GM15510 (cell line): ENCODE measurements around the gene NKX1-1.

Source experiments
- POLR2A ChIP-seq: IDR thresholded peaks from 3 replicates; pipeline ENCODE4 v1.6.1; 2011; ENCODE audit warnings: borderline replicate concordance; ENCODE audit not compliant: insufficient read length; ENCODE audit errors: extremely low read depth

Gene NKX1-1

DNA sequence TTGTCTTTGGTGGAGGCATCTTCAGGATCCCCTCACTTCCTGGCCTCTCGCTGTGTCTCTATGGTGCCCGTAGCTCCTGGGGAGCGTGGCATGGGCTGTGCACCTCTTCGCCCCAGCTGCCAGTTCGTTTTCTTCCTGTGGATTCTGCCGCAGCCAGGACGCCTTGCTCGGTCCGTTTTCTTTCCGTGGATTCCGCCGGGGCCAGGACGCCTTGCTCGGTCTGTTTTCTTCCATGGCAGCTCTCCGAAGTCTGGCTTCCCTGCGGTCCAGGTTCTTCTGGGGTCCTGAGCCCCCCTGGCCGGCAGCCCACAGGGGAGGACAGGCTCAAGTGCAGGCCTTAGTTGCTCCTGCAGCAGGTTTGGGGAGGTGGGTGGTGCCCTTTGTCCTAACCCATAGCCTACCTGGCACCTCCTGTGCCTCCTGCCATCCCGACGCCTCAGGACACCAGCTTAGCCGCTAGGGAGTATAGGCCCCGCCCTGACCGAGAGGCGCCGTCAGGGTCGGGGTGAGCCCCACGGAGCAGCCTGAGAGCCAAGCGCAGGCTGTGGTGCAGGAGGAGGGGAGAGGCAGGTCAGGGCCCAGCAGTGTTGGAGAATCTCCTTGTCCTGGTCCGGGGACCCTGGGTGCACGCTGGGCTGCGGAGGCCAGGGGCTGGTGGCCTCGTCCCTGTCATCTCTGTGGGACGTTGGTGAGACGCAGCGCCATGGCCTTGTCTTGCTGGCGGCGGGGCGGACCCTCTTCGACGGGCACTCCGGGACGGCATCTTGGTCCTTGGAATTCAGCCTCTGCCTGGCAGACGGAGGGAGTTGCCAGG is 32.1 kb downstream of the NKX1-1 start:
- no peak for TF ChIP-seq POLR2A

DNA sequence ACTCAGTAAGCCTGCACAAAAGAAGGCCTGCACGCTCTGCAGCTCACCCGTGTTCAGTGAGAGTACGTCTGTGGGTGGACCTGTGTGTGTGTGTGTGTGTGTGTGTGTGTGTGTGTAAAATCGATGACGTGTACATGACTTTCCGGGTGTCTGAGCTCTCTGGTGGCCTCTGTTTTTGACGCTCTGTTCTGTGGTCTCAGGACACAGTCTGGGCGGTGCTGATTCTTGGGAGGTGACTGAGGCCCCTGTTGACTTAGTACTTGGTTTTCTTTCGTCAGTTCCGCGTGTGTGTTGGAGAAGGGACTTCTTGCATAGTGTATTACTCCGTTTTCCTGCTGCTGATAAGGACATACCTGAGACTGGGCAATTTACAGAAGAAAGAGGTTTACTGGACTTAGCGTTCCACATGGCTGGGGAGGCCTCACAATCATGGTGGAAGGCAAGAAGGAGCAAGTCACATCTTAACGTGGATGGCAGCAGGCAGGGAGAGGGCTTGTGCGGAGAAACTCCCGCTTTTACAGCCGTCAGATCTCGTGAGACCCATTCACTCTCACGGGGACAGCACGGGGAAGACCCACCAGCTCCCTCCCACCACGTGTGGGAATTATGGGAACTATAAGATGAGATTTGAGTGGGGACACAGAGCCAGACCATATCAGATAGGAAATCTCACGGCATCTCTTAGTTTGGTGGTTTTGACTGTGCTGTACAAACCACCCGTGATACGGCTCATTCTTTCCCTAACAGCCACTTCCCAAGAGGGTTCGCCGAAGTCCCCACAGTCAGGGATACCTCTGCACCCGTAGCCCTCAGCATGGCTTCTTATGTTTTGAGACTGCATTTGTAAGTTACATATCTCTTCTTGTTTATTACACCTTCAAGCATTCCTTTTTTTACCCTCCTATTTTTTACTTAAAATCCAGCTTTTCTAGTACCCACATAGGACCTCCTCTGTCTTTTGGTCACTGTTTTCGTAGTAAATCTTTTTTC is 34.8 kb downstream of the NKX1-1 start:
- TF ChIP-seq POLR2A: no peak

DNA sequence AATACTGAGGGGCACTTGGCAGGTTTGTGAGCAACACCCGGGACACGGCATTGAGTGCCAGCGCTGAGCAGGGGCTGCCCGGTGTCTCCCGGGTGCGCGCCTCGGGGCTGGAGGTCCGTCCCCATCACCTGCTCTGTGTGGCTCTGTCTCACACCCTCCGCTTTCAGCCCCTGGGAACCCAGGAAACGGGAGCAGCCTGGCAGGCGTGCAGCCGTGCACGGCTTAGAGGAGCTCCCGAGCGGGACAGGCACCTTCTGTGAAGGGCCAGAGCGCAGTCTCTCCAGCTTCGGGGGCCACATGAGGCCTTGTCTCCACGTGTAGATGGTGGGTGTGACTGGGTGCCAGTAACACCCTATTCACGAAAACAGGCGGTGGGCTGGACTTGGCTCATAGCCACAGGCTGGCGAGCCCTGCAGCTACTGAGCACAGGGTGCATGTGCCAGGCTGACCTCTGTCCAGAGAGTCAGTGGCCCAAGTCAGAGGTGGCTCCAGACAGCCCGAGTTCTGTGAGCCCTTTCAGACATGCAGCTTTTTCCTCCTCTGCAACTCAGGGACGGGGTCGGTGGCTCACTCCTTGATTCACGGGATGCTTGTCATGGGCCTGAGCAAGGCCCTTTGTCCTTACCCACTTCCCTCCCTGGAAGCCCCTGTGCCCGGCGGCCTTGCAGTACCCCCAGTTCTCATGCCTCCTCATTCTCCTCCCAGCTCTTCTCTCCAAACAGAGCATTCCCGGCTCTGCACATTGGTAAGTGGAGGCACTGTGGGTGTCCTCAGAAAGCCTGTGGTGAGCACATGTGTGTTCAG is 35.7 kb downstream of the NKX1-1 start:
- no peak for TF ChIP-seq POLR2A

DNA sequence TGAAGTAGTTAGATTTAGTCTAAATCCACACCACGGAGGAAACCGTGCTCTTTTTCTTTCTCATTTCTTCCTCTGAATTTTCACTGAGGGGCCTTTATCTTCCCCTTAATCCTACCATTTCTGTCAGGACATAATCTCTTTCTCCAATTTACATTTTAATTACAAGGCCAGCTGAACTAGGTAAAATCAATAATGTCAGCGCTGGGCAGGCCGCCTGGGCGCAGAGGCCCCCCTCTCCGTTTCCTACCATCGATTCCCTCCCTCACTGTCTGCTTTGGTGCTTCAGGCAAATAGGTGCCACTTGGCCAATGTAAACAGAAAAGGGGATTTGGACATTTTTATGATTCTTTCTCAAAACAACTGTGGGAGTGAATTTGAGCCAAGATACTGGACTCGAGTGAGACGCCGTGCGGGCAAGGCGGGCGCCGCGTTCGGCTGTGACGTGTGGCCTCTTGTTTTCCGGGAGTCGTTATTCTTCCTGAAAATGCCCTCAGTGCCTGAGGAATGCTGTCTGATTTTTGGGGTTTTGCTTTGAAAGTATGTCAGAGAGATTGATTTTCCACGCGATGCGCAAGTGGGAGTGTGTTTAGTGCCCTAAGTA is 36.7 kb downstream of the NKX1-1 start:
- TF ChIP-seq POLR2A: no peak

DNA sequence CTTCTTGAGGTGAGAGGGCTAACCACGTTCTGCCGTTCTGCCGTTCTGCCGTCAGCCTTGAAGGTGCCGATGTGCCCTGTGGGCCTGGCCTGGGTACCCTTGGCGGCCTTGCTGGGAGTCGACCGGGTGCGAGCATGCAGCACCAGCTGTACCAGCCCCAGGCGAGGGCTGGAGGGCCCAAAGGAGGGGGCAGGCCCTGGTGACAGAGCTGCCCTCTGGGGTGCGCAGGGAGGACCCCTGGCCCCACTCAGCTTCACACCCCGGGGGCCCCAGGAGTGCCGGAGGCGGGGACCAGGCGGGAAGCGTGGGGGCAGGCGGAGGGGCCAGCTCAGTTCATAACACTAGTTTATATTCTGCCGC is 37.2 kb downstream of the NKX1-1 start:
- no peak for TF ChIP-seq POLR2A

DNA sequence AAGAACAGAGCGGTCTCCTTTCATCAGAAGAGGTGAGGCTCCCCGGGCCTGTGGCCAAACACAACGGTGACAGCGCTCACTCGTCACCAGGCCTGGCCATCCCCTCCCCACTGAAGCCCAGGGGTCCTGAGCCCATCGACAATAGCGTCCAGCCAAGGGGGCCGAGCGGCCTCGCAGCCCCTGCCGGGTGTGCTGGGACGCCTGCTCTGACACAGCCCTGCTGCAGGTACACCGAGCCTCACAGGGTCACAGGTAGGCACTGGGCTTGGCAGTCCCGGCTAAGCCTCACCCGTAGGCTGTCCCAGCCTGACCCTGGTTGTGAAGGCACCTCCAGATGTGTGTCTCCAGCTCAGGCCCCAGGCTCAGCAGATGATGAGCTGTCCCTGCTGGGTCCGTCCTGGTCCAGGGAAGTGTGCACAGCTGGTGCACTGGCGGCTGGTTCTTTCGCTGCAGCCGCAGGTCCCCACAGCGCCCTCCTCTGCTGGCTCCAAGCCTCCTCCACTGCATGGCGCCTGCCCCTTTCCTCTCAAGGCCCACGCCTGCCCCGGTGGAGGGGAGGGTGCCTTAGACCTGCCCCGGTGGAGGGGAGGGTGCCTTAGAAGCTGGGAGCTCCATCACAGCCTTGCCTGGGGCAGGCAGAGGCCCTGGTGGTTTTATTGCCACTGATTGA is 37.7 kb downstream of the NKX1-1 start:
- no peak for TF ChIP-seq POLR2A

DNA sequence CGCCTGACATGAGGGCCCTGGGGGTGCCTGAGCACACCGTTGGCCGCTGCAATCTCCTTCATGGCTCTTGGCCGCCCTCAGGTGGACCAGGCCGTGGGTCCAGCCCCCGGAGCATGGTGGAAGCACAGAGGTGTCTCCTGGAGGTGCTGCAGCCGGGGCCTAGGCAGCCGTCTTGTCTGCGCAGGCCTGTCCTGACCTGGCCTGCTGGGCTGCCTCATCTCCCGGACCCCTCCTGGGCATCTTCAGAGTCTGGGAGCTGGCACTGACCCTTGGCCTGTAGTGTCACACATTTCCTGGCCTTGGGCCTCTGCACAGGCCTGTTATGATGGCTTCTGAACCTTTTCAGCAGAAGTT is 38.3 kb downstream of the NKX1-1 start:
- TF ChIP-seq POLR2A: no peak

DNA sequence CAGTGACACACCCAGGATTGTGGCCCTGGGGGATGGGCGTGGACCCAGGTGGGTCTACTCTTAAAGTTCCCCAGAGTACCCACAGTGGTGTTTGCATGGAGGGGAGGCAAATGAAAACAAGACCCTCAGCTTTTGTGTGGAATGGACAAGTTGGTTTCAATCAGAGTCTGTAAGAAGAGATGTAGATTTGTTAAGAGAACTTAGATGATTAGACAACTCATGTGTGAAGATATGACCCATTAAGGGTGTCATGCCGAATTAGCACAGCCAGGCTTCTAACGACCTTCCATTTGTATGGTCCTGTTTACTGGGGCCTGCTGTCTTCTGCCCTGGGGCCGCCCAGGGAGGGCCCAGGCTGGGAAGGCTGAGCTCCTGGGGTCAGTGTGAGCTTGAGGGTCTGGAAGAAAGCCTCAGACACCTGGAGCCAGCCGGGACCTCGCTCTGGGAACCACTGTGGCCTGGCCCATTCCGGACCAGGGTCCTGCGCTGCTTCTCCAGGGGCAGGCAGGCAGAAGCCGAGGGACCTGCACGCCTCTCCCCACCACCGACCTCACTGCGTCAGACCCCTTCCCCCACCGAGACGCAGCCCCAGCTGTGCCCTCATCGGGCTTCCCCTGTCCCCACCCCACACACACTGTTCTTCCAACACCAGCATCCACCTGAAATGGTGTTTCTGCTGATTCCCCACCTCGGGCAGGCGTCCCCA is 38.9 kb downstream of the NKX1-1 start:
- no peak for TF ChIP-seq POLR2A

DNA sequence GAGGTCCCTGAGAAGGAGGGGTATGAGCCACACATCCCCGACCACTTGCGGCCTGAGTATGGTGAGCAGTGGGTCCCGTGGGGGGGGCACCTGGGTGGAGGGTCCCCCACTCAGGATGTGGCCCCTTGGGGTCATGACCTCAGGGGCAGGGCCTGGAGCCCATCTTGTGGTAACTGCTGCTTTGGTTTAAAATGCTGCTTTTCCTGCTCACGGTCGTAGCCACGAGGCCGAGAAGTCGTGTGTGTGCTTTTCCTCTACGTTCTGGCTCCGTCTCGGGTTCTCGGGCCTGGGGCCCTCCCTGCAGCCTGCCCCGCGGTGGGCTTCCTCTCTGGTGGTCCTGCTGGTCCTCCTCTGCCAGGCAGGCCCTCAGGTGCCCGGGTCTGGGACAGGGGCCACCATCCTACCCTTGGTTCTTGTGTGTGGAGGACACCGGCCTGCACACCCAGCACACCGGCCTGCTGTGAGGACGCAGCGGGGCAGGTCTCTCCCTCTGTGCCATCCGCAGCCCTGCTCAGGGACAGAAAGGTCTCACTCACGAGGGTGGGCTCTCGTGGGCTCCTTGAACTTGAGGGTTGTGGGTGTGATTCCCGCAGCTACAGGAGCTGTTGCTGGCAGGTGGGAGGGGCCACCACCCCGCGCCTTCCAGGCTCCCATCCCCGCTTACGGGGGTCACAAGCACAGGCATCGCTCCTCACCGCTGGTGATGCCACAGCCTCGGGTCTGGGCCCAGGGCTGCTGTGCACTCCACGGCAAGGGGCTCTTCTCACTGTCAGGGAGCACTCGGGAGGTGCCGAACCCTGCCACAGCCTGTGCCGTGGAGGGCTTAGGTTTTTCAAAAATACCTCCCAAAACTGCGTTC is 39.6 kb downstream of the NKX1-1 start:
- TF ChIP-seq POLR2A: no peak

DNA sequence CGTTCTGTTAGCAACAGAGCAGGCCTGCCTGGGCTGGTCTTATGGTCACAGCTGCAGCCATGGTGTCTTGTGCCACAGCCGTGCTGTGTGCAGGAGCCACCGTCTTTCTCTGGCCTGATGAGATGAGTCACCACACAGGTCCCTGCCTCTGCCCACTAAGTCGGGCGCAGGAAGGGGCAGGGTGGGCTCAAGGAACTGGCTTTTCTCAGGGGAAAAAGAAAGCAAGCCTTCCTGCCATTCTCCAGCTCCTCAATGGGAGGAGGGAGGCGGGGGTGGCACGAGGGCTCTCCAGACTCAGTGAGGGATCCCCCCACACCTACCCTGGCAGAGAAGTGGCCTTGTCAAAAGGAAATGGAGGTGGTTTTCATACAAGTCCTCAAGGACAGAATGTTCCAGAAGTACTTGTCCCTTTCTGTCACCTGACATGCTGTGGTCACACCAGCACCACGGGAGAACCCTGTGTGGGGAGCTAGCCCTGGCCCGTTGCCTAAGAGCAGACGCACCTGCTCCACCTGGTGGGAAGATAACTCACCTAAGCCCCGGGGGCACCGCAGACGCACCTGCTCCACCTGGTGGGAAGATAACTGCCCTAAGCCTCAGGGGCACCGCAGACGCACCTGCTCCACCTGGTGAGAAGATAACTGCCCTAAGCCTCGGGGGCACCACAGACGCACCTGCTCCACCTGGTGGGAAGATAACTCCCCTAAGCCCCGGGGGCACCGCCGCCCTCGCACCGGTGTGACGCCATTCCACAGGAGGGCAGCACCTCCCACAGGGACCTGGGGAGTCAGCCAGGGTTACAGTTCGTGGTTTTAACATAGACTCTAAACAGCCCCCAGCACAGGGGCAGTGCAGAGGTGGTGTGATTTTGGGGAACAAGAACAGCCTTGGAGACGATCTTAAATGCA is 40.7 kb downstream of the NKX1-1 start:
- TF ChIP-seq POLR2A: no peak

DNA sequence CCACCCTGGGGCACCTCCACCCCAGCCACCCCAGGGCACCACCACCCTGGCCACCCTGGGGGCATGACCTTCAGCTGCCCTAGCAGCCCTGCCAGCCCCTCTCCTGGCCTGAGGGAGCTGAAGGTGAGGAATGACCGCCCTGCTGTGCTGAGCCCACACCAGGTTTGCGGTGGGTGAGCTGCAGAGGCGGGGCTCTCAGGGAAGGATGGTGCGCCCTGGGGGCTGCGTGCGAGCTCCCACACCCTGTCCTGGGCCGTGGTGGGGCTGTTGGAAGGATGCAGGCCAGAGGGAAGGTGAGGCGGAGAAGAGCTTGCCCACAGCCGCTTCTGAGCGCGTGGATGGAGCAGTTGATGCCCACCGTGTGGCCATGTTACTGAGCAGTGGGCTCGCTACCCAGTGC is 41.5 kb downstream of the NKX1-1 start:
- TF ChIP-seq POLR2A: no peak

DNA sequence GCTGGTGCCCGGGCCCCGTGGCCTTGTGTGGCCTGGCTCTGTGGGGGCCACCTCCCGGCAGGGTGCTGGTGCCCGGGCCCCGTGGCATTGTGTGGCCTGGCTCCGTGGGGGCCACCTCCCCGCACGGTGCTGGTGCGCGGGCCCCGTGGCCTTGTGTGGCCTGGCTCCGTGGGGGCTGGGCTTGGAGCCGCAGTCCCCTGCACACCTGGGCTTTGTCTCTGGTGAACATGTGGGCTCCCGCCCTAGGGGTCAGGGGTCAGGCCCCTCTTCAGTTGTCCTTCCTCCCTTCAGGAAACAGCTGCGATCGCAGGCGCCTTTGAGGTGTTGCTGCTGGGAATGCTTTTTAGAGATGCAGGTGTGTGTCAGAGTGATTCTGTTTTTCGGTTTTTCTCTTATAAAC is 42.0 kb downstream of the NKX1-1 start:
- TF ChIP-seq POLR2A: no peak

DNA sequence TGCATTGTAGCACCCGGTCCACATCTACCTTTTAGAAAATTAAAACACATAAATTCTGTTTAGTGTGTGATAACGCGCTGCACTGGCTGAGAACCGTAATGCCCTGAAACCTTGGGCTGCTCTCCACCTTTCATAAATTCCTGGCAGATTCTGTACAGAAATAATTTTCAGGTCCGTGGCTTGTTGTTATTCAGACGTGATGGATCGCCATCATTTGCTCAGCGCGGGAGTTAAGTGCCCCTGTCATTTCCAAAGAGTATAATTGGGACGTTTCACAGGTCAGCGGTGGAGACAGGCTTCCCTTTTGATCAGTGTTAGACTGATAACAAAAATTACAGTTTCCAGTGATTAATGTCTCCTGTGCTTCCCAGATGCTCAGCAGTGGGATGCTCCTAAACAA is 42.7 kb downstream of the NKX1-1 start:
- TF ChIP-seq POLR2A: no peak
